BLaER1 treated with 17β-estradiol and CSF1 and Interleukin-3, amounts not matched to agents 10 nM and 100 nM (cell line): ENCODE data around the gene BABAM2.
A peak's percentile ranks its signal among the peaks of the same experiment; 100 is the strongest.

Experiments used
- H3K27ac ChIP-seq, 11 experiments: shearing (Covaris generic); formaldehyde crosslinking; 2 replicates each; pipeline ENCODE4 v1.8.1; 2022
- H3K27me3 ChIP-seq, 11 experiments: shearing (Covaris generic); formaldehyde crosslinking; 2 replicates each; pipeline ENCODE4 v1.8.1; 2022
- H3K36me3 ChIP-seq, 11 experiments: shearing (Covaris generic); formaldehyde crosslinking; 2 replicates each; pipeline ENCODE4 v1.8.1; 2022
- H3K4me1 ChIP-seq, 10 experiments: shearing (Covaris generic); formaldehyde crosslinking; 2 replicates each; pipeline ENCODE4 v1.8.1; 2022
- H3K4me2 ChIP-seq, 11 experiments: shearing (Covaris generic); formaldehyde crosslinking; 2 replicates each; pipeline ENCODE4 v1.8.1; 2022
- H3K4me3 ChIP-seq, 10 experiments: shearing (Covaris generic); formaldehyde crosslinking; 2 replicates each; pipeline ENCODE4 v1.8.1; 2022
- H3K9ac ChIP-seq, 11 experiments: shearing (Covaris generic); formaldehyde crosslinking; 2 replicates each; pipeline ENCODE4 v1.8.1; 2022
- H3K9me3 ChIP-seq, 11 experiments: shearing (Covaris generic); formaldehyde crosslinking; replicated peaks in 1 of 11; 2 replicates each; pipeline ENCODE4 v1.8.1; 2022
- H4K20me1 ChIP-seq, 11 experiments: shearing (Covaris generic); formaldehyde crosslinking; 2 replicates each; pipeline ENCODE4 v1.8.1; 2022
- Cebpa-rat ChIP-seq, 11 experiments: shearing (Covaris generic); IDR thresholded peaks; 2 replicates each; pipeline ENCODE4 v1.8.1; 2022

The BABAM2 gene

DNA sequence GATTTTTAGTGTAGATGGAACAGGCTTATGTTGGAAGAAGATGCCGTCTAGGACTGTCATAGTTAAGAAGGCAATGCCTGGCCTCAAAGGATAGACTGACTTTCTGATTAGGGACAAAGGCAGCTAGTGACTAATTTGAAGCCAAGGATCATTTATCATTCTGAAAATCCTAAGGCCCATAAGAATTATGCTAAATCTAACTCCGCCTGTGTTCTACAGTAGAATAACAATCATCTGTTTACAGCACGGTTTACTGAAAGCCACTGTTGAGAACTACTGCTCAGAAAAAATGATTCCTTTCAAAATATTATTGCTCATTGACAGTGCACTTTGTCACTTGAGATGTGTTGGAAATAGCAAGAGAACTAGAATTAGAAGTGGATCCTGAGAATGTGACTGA is 44.5 kb downstream of the BABAM2 start:
- Histone ChIP-seq H3K27ac (no peak overlapping the region), H3K9me3 (peaks cover 0 to 12% (median 5%) of the 10 kb centered on the region in 11 experiments; a peak in 5 of 22 replicates), H3K4me1 (peaks cover 4 to 12% (median 7%) of the 10 kb centered on the region in 10 experiments; a peak in 13 of 20 replicates), H3K9ac (no peak overlapping the region), H3K27me3 (no peaks in the 10 kb centered on the region), H4K20me1 (no peaks in the 10 kb centered on the region), H3K4me2 (no peak overlapping the region), H3K36me3 (peaks cover 20 to 39% (median 33%) of the 10 kb centered on the region in 11 experiments; a peak in 21 of 22 replicates), H3K4me3 (no peak overlapping the region)
- TF ChIP-seq Cebpa-rat (IDR thresholded peaks at IDR 0.05) = no peak

DNA sequence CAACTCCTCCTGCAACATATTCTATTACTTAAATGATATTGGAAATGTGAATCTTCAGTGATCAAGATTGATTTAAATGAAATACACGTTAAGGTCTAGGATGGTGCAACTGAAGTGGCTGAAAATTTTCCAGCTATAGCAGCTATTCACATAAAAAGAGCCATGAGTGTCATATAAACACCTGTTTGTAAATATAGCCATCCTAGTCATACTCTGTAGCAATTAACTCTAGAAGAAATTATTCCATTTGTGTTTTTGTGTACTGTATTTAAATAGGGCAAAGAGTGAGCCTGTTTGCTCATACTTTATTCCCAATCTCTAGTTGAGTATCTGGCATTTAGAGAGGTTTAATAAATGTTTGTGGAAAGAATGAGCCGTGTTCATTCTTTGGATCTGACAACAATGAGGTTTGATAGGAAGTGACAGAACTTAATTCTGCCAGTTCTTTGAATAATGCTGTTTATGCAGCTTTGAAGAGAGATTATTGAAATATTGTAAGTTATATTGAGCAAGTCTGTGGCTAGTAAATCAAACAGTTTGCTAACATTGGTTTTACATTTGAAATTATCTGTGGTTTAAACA is 49.7 kb downstream of the BABAM2 start:
- TF ChIP-seq Cebpa-rat (IDR thresholded peaks at IDR 0.05) = no peak
- no peaks in the 10 kb centered on the region for H4K20me1 ChIP-seq
- no peak overlapping the region for H3K27ac ChIP-seq
- no peak overlapping the region for H3K9ac ChIP-seq
- H3K9me3 ChIP-seq = peaks cover 0 to 16% (median 4%) of the 10 kb centered on the region in 11 experiments; a peak in 3 of 22 replicates
- no peaks in the 10 kb centered on the region for H3K27me3 ChIP-seq
- H3K4me3 ChIP-seq = no peak overlapping the region
- no peak overlapping the region for H3K4me2 ChIP-seq
- H3K4me1 ChIP-seq = peaks cover 0 to 30% (median 7%) of the 10 kb centered on the region in 10 experiments; a peak in 11 of 20 replicates
- H3K36me3 ChIP-seq = peaks cover 7 to 27% (median 22%) of the 10 kb centered on the region in 11 experiments; a peak in 20 of 22 replicates

DNA sequence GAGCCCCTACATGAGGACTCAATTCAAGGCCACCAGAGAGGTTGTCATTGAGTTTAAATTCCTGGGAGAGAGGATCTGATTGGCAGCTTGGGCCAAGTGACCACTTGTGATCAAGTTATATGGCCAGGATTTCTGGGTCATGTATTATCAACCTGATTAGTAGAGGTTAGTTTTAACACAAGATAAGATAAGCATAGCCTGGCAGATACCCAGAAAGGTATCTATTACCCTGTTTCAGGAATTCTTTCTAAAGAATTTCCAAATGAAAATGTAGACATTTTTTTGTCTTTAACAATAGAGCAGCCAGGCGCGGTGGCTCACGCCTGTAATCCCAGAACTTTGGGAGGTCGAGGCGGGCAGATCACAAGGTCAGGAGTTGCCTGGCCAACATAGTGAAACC is 50.5 kb downstream of the BABAM2 start:
- Histone ChIP-seq H3K36me3 (peaks cover 0 to 19% (median 15%) of the 10 kb centered on the region in 11 experiments; a peak in 19 of 22 replicates), H3K4me1 (peaks cover 0 to 30% (median 7%) of the 10 kb centered on the region in 10 experiments; a peak in 11 of 20 replicates), H3K9ac (no peak overlapping the region), H3K27me3 (no peaks in the 10 kb centered on the region), H3K4me2 (no peak overlapping the region), H3K4me3 (no peak overlapping the region), H3K9me3 (peaks cover 0 to 11% (median 0%) of the 10 kb centered on the region in 11 experiments; a peak in 2 of 22 replicates), H3K27ac (no peak overlapping the region), H4K20me1 (no peaks in the 10 kb centered on the region)
- no peak for TF ChIP-seq Cebpa-rat (IDR thresholded peaks at IDR 0.05)

DNA sequence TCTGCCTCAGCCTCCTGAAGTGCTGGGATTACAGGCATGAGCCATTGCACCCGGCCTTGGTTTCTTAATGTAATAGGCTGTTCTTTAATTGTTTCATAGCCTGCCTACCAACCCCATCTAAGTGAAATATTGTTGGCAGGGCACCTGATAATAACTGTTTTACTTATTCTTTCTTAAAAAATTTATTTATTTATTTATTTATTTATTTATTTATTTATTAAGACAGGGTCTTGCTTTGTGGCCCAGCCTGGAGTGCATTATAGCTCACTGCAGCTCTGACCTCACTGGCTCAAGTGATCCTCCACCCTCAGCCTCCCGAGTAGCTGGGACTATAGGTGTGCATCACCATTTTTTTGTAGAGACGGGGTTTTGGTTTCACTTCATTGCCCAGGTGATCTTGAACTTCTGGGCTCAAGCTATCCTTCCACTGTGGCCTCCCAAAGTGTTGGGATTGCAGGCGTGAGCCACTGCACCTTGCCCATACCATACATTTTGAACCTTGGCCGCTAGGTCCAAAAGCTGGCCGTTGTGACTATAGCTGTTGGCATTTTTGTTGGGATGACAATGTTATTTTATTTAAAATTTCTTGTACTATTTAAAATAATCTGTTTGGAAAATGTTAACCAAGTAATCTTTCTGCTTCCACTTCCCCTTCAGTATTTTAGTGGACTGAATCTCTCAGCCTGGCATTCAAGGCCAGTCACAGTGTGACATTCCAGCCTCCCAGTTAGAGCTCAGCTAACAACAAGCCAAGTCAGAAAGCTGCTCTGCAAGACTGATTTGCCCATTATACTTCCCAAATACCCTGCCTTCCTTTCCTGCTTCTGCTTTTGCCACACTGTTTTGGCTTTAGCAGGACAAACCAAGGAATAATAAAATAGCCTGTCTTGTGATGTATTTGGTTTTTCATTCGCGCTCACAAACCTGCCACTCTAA is 52.4 kb downstream of the BABAM2 start:
- Histone ChIP-seq H3K4me1 (peaks cover 0 to 31% (median 9%) of the 10 kb centered on the region in 10 experiments; a peak in 13 of 20 replicates), H3K9me3 (peaks cover 0 to 10% (median 0%) of the 10 kb centered on the region in 11 experiments; a peak in 1 of 22 replicates), H4K20me1 (no peaks in the 10 kb centered on the region), H3K36me3 (peaks cover 0 to 18% (median 15%) of the 10 kb centered on the region in 11 experiments; a peak in 19 of 22 replicates), H3K27ac (peak overlapping the region in 1 of 11 experiments; percentile 15; a peak in 2 of 22 replicates), H3K4me2 (peak overlapping the region in 3 of 11 experiments; percentile 20 to 81 (median 57); a peak in 5 of 22 replicates), H3K9ac (no peak overlapping the region), H3K4me3 (no peak overlapping the region), H3K27me3 (no peaks in the 10 kb centered on the region)
- TF ChIP-seq Cebpa-rat (IDR thresholded peaks at IDR 0.05) = no peak

DNA sequence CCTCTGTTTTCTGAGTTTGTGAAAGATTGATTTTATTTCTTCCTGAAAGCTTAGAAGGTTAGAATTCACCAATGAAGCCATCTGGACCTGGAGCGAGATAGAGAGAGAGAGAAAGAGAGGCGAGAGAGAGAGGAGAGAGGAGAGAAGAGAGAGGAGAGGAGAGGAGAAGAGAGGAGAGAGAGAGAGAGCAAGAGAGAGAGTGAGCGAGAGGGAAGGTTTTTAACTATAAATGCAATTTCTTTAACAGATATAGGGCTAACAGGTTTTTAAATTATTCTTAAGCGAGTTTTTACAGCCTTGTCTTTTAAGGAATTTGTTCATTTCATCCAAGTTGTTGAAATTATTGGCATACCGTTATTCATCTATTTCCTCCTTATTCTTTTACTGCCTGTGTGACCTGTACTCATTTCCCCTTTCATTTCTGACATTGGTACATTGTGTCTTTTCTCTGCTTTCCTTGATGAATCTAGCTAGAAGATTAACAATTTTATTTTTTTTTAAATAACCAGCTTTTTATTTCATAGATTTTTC is 56.1 kb downstream of the BABAM2 start:
- Histone ChIP-seq H3K4me1 (peaks cover 0 to 59% (median 26%) of the 10 kb centered on the region in 10 experiments; a peak in 18 of 20 replicates), H3K9ac (0 out of 22 replicates have a peak overlapping the region, but pooled peaks of 1 of the 11 experiments have one; percentile 17), H3K27ac (peak overlapping the region in 4 of 11 experiments; percentile 2 to 56 (median 27); a peak in 3 of 22 replicates), H4K20me1 (no peaks in the 10 kb centered on the region), H3K36me3 (peaks cover 0 to 22% (median 15%) of the 10 kb centered on the region in 11 experiments; a peak in 19 of 22 replicates), H3K27me3 (no peaks in the 10 kb centered on the region), H3K4me3 (no peak overlapping the region), H3K4me2 (peak overlapping the region in 8 of 11 experiments; percentile 2 to 65 (median 48); a peak in 13 of 22 replicates), H3K9me3 (peaks cover 5 to 25% (median 12%) of the 10 kb centered on the region in 11 experiments; a peak in 19 of 22 replicates)
- TF ChIP-seq Cebpa-rat (IDR thresholded peaks at IDR 0.05) = no peak

DNA sequence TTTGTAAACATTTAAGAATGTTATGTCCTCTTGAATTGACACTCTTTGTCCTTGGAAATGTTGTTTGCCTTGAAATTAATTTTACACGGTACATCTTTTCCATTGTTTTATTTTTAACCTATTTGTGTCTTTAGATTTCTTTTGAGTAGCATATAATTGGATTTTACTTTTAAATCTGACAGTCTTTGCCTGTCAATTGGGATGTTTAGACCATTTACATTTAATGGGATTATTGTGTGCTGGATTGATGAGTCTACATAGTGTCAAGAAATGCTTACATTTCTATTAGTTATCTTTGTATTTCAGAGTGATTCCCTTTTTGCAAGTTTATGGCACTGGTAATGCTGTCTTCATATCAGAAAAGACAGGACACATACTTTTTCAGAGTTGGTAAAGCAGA is 61.5 kb downstream of the BABAM2 start:
- peak overlapping the region in 3 of 11 experiments; percentile 80 to 81 (median 80); a peak in 3 of 22 replicates for H3K4me2 ChIP-seq
- no peak for TF ChIP-seq Cebpa-rat (IDR thresholded peaks at IDR 0.05)
- no peaks in the 10 kb centered on the region for H4K20me1 ChIP-seq
- peaks cover 0 to 20% (median 8%) of the 10 kb centered on the region in 11 experiments; a peak in 8 of 22 replicates for H3K36me3 ChIP-seq
- H3K27me3 ChIP-seq = no peaks in the 10 kb centered on the region
- H3K9ac ChIP-seq = no peak overlapping the region
- peaks cover 43 to 86% (median 64%) of the 10 kb centered on the region in 10 experiments for H3K4me1 ChIP-seq
- peak overlapping the region in 1 of 10 experiments; percentile 25; a peak in 2 of 20 replicates for H3K4me3 ChIP-seq
- H3K27ac ChIP-seq = peak overlapping the region in 10 of 11 experiments; percentile 91 to 98 (median 93); a peak in 16 of 22 replicates
- H3K9me3 ChIP-seq = peaks cover 11 to 36% (median 29%) of the 10 kb centered on the region in 11 experiments; a peak in 21 of 22 replicates

DNA sequence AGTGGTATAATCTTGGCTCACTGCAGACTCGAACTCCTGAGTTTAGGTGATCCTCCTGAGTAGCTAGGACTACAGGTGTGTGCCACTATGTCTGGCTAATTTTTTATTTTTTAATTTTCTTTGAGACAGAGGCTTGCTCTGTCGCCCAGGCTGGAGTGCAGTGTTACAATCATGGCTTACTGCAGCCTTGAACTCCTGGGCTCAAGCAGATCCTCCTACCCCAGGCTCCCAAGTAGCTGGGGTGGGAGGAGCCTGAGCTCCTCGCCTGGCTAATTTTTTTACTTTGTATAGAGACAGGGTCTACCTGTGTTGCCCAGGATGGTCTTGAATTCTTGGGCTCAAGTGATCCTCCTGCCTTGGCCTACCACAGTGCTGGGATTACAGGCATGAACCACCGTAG is 62.5 kb downstream of the BABAM2 start:
- Histone ChIP-seq H3K4me2 (peak overlapping the region in 9 of 11 experiments; percentile 40 to 83 (median 80); a peak in 16 of 22 replicates), H3K9ac (peak overlapping the region in 5 of 11 experiments; percentile 69 to 84 (median 77); a peak in 9 of 22 replicates), H3K4me1 (peaks cover 53 to 92% (median 74%) of the 10 kb centered on the region in 10 experiments), H3K36me3 (peaks cover 0 to 20% (median 8%) of the 10 kb centered on the region in 11 experiments; a peak in 9 of 22 replicates), H3K9me3 (peaks cover 11 to 40% (median 29%) of the 10 kb centered on the region in 11 experiments; a peak in 21 of 22 replicates), H3K4me3 (no peak overlapping the region), H3K27ac (peak overlapping the region; percentile 76 to 98 (median 93); a peak in 21 of 22 replicates), H4K20me1 (no peaks in the 10 kb centered on the region), H3K27me3 (no peaks in the 10 kb centered on the region)
- TF ChIP-seq Cebpa-rat (IDR thresholded peaks at IDR 0.05) = no peak

DNA sequence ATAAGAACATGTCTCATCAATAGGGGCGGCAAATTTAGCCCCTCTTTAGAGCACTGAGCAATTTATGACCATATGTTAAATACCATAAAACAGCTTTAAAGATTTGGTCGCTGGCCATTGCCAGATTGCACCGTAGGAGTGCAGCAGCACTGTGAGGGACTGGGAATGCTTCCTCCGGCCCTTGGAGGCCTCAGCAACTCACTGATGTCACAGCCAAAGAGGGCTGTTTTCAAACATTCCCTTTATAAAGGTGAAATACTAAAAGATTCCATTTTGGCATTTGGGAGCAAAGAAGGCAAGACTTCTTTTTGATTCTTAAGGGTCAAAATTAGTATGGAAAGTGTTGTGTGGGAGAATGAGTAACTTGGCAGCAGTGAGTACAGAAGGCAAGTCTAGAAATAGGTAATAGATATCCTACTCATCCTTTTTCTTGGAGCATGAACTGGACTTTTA is 63.7 kb downstream of the BABAM2 start:
- H3K4me2 ChIP-seq = peak overlapping the region; percentile 58 to 83 (median 74)
- H3K9ac ChIP-seq = peak overlapping the region; percentile 58 to 84 (median 77); a peak in 21 of 22 replicates
- peaks cover 0 to 20% (median 8%) of the 10 kb centered on the region in 11 experiments; a peak in 9 of 22 replicates for H3K36me3 ChIP-seq
- no peak for TF ChIP-seq Cebpa-rat (IDR thresholded peaks at IDR 0.05)
- H3K27ac ChIP-seq = peak overlapping the region; percentile 76 to 98 (median 93)
- peaks cover 11 to 35% (median 20%) of the 10 kb centered on the region in 11 experiments; a peak in 21 of 22 replicates for H3K9me3 ChIP-seq
- H3K4me1 ChIP-seq = peaks cover 61 to 93% (median 76%) of the 10 kb centered on the region in 10 experiments
- no peaks in the 10 kb centered on the region for H4K20me1 ChIP-seq
- no peaks in the 10 kb centered on the region for H3K27me3 ChIP-seq
- H3K4me3 ChIP-seq = no peak overlapping the region
